HepG2 (cell line): ENCODE data around the gene RHBDF2. TPM values are rescaled to one million over a fixed set of nuclear protein-coding genes. Genes with fewer than 3 reads are reported as not detected.

Source experiments
- HOXD1 ChIP-seq: sonication (generic); formaldehyde crosslinking; IDR thresholded peaks from 2 replicates; pipeline ENCODE4 v1.5.0; 2020; ENCODE audit warnings: missing genetic modification reagents
- RNF219 ChIP-seq: sonication (generic); formaldehyde crosslinking; IDR thresholded peaks from 2 replicates; pipeline ENCODE4 v1.5.0; 2020; ENCODE audit warnings: mild to moderate bottlenecking, missing genetic modification reagents
- ZBTB46 ChIP-seq: sonication (generic); formaldehyde crosslinking; IDR thresholded peaks from 2 replicates; pipeline ENCODE4 v1.4.0; 2020; ENCODE audit warnings: mild to moderate bottlenecking, missing genetic modification reagents, borderline replicate concordance
- ZFP82 ChIP-seq: sonication (generic); formaldehyde crosslinking; IDR thresholded peaks from 2 replicates; pipeline ENCODE4 v1.5.1; 2020; ENCODE audit warnings: mild to moderate bottlenecking, missing genetic modification reagents, borderline replicate concordance
- ZNF232 ChIP-seq: sonication (generic); formaldehyde crosslinking; IDR thresholded peaks from 2 replicates; pipeline ENCODE4 v1.4.0; 2020; ENCODE audit warnings: missing genetic modification reagents, borderline replicate concordance
- ZNF331 ChIP-seq: sonication (generic); formaldehyde crosslinking; IDR thresholded peaks from 2 replicates; pipeline ENCODE4 v1.4.0; 2020; ENCODE audit warnings: missing genetic modification reagents
- ZNF530 ChIP-seq: sonication (generic); formaldehyde crosslinking; IDR thresholded peaks from 2 replicates; pipeline ENCODE4 v1.5.0; 2020; ENCODE audit warnings: low read depth, mild to moderate bottlenecking, missing genetic modification reagents
- ZNF740 ChIP-seq: sonication (generic); formaldehyde crosslinking; IDR thresholded peaks from 2 replicates; pipeline ENCODE4 v1.4.0; 2020; ENCODE audit warnings: missing genetic modification reagents
- ZNF777 ChIP-seq: sonication (generic); formaldehyde crosslinking; IDR thresholded peaks from 2 replicates; pipeline ENCODE4 v1.4.0; 2020; ENCODE audit warnings: missing genetic modification reagents
- polyA plus RNA-seq, 8 experiments: library from polyadenylated mRNA; depleted of rRNA in 3 of 8; stranded (reverse) in 7 of 8; unstranded in 1 of 8; fragments of >200 nt; fragmentation: Illumina TruSeq in 4 of 8; extraction: Trizol in 4 of 8; gene quantifications; 2 replicates each; pipeline versions ENCODE4 v1.2.1 to v1.2.3, GENCODE V29; 2011 to 2016; ENCODE audit warnings: low read depth in 4 of 8, missing spikeins in 1 of 8, mixed read lengths in 1 of 8; ENCODE audit not compliant: insufficient read depth in 1 of 8
- total RNA-seq, 5 experiments: library from RNA; depleted of rRNA; stranded (reverse); fragments of >200 nt; fragmentation: Illumina TruSeq; extraction: Trizol; gene quantifications; 2 replicates each; pipeline ENCODE4 v1.2.3, GENCODE V29; 2016; ENCODE audit warnings: low read depth in 1 of 5
- TF ChIP-seq, protein P1 (sequence below): sonication (generic); formaldehyde crosslinking; IDR thresholded peaks from 2 replicates; pipeline ENCODE4 v1.4.0; 2020; ENCODE audit warnings: mild to moderate bottlenecking, missing genetic modification reagents, borderline replicate concordance
- TF ChIP-seq, protein P2 (sequence below): sonication (generic); formaldehyde crosslinking; IDR thresholded peaks from 2 replicates; pipeline ENCODE4 v1.4.0; 2020; ENCODE audit warnings: mild to moderate bottlenecking, missing genetic modification reagents
- TF ChIP-seq, protein P3 (sequence below): sonication (generic); formaldehyde crosslinking; IDR thresholded peaks from 2 replicates; pipeline ENCODE4 v1.9.0; 2022; ENCODE audit warnings: low read depth, missing genetic modification reagents
- TF ChIP-seq, protein P4 (sequence below): sonication (generic); formaldehyde crosslinking; IDR thresholded peaks from 2 replicates; pipeline ENCODE4 v1.9.0; 2022; ENCODE audit warnings: missing genetic modification reagents, mild to moderate bottlenecking, borderline replicate concordance

Gene RHBDF2
- total and polyA plus RNA-seq, 2 of the 13 experiments (the other 11 are each of a cell fraction or from before 2014, with no cell fraction given) = 7.8 to 24.2 TPM

DNA sequence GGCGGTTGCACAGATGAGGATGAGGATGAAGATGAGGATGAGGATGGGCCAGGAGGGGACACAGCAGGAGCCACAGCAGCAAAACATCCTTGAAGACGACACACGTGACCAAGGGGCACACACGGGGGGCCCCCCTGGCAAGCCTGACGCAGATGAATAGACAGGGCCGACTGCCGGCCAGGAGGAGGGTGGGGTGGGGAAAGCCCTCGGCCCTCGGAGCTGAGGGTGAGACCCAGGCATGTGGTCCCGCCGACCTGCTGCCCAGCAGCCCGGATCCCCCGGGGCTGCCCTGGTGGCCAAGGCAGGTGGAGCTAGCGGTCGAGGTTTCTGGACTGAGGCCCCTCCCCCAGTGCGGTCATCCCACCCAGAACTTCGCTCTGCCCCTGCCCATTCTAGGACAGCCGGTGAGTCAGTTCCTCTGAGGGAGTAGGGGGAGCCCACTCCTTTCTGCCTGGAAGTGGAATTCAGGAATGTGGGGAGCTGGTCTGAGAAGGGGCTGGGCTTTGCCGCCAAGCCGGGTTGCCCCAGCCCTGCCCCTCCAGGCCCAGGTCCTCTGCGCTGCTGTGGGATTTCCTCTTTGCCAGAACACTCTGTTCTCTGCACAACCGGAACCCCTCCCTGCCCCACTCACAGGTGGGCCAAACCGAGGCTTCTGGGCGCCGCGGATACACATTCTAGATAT lies 26.3 kb upstream of the RHBDF2 start (continued):
- TF ChIP-seq, protein P1, sequence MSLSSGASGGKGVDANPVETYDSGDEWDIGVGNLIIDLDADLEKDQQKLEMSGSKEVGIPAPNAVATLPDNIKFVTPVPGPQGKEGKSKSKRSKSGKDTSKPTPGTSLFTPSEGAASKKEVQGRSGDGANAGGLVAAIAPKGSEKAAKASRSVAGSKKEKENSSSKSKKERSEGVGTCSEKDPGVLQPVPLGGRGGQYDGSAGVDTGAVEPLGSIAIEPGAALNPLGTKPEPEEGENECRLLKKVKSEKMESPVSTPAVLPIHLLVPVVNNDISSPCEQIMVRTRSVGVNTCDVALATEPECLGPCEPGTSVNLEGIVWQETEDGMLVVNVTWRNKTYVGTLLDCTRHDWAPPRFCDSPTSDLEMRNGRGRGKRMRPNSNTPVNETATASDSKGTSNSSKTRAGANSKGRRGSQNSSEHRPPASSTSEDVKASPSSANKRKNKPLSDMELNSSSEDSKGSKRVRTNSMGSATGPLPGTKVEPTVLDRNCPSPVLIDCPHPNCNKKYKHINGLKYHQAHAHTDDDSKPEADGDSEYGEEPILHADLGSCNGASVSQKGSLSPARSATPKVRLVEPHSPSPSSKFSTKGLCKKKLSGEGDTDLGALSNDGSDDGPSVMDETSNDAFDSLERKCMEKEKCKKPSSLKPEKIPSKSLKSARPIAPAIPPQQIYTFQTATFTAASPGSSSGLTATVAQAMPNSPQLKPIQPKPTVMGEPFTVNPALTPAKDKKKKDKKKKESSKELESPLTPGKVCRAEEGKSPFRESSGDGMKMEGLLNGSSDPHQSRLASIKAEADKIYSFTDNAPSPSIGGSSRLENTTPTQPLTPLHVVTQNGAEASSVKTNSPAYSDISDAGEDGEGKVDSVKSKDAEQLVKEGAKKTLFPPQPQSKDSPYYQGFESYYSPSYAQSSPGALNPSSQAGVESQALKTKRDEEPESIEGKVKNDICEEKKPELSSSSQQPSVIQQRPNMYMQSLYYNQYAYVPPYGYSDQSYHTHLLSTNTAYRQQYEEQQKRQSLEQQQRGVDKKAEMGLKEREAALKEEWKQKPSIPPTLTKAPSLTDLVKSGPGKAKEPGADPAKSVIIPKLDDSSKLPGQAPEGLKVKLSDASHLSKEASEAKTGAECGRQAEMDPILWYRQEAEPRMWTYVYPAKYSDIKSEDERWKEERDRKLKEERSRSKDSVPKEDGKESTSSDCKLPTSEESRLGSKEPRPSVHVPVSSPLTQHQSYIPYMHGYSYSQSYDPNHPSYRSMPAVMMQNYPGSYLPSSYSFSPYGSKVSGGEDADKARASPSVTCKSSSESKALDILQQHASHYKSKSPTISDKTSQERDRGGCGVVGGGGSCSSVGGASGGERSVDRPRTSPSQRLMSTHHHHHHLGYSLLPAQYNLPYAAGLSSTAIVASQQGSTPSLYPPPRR (CRISPR knock-in tag) = 0 out of 2 replicates have a peak, but pooled peaks have one; percentile 25
- no peak for TF ChIP-seq ZNF777 (CRISPR knock-in tag)
- TF ChIP-seq ZNF331 (CRISPR knock-in tag) = no peak; the same call in 1 of the 2 replicates
- TF ChIP-seq ZFP82 = no peak
- no peak for TF ChIP-seq RNF219 (CRISPR knock-in tag)
- TF ChIP-seq, protein P2, sequence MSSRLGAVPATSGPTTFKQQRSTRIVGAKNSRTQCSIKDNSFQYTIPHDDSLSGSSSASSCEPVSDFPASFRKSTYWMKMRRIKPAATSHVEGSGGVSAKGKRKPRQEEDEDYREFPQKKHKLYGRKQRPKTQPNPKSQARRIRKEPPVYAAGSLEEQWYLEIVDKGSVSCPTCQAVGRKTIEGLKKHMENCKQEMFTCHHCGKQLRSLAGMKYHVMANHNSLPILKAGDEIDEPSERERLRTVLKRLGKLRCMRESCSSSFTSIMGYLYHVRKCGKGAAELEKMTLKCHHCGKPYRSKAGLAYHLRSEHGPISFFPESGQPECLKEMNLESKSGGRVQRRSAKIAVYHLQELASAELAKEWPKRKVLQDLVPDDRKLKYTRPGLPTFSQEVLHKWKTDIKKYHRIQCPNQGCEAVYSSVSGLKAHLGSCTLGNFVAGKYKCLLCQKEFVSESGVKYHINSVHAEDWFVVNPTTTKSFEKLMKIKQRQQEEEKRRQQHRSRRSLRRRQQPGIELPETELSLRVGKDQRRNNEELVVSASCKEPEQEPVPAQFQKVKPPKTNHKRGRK (CRISPR knock-in tag) = no peak
- TF ChIP-seq, protein P3, sequence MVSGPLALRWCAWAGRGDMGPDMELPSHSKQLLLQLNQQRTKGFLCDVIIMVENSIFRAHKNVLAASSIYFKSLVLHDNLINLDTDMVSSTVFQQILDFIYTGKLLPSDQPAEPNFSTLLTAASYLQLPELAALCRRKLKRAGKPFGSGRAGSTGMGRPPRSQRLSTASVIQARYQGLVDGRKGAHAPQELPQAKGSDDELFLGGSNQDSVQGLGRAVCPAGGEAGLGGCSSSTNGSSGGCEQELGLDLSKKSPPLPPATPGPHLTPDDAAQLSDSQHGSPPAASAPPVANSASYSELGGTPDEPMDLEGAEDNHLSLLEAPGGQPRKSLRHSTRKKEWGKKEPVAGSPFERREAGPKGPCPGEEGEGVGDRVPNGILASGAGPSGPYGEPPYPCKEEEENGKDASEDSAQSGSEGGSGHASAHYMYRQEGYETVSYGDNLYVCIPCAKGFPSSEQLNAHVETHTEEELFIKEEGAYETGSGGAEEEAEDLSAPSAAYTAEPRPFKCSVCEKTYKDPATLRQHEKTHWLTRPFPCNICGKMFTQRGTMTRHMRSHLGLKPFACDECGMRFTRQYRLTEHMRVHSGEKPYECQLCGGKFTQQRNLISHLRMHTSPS = peak; percentile 28; the same call in 1 of the 2 replicates
- TF ChIP-seq ZBTB46 (CRISPR knock-in tag) = no peak
- TF ChIP-seq ZNF530 (CRISPR knock-in tag) = no peak
- TF ChIP-seq ZNF232 = no peak
- no peak for TF ChIP-seq ZNF740 (CRISPR knock-in tag)
- no peak for TF ChIP-seq HOXD1 (CRISPR knock-in tag)
- TF ChIP-seq, protein P4, sequence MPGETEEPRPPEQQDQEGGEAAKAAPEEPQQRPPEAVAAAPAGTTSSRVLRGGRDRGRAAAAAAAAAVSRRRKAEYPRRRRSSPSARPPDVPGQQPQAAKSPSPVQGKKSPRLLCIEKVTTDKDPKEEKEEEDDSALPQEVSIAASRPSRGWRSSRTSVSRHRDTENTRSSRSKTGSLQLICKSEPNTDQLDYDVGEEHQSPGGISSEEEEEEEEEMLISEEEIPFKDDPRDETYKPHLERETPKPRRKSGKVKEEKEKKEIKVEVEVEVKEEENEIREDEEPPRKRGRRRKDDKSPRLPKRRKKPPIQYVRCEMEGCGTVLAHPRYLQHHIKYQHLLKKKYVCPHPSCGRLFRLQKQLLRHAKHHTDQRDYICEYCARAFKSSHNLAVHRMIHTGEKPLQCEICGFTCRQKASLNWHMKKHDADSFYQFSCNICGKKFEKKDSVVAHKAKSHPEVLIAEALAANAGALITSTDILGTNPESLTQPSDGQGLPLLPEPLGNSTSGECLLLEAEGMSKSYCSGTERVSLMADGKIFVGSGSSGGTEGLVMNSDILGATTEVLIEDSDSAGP = peak; percentile 58; the same call in 1 of the 2 replicates
